HG02885 (cell line): ENCODE results near the gene TAAR8.
"Not testable (repeated sequence)": the region's sequence is repeated elsewhere in the genome, so short reads cannot be mapped to it uniquely, and the experiment has no call there.

Experiments
- ATAC-seq: cut with Tn5 transposase; IDR thresholded peaks from one replicate; pipeline ENCODE4 v1.9.1; 2021; ENCODE audit warnings: mild to moderate bottlenecking; ENCODE audit not compliant: unreplicated experiment, poor library complexity

TAAR8 gene, protein sequence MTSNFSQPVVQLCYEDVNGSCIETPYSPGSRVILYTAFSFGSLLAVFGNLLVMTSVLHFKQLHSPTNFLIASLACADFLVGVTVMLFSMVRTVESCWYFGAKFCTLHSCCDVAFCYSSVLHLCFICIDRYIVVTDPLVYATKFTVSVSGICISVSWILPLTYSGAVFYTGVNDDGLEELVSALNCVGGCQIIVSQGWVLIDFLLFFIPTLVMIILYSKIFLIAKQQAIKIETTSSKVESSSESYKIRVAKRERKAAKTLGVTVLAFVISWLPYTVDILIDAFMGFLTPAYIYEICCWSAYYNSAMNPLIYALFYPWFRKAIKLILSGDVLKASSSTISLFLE

DNA sequence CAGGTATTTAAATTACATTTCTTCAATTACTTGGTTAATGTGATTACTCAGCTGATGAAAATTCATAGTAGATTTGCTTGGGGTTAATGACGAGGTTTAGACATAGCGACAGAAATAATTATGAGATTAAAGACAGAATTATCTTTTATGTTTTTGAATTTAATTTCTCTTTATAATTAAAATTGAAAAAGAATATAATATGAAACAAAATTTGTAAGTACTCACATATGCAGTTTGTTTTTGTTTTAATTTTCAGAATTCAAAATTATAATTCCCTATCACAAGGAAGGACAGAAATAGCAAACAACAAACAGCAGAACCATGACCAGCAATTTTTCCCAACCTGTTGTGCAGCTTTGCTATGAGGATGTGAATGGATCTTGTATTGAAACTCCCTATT is at the start of gene TAAR8:
Gene TAAR8 (plus strand): TSS at position 301 of the 400 bp plus-strand sequence. CDS start 21 bp downstream, at position 322.
- ATAC-seq: no peak

GRCh38 chr6:132504757-132505156 is 47.7 kb upstream of the TAAR8 start:
- ATAC-seq: no peak

- ATAC-seq: peak; percentile 40
Measured at GRCh38 chr6:132505158-132505557, 47.3 kb upstream of the TAAR8 start.

- no peak for ATAC-seq
Measured at GRCh38 chr6:132506461-132506860, 46.0 kb upstream of the TAAR8 start.

GRCh38 chr6:132506869-132507808 is 45.3 kb upstream of the TAAR8 start:
- no peak for ATAC-seq

- peak; percentile 17 for ATAC-seq
Measured at GRCh38 chr6:132511210-132511830, 41.2 kb upstream of the TAAR8 start.

- ATAC-seq: no peak
Measured at GRCh38 chr6:132511831-132512220, 40.6 kb upstream of the TAAR8 start.

GRCh38 chr6:132512342-132512637 is 40.2 kb upstream of the TAAR8 start:
- no peak for ATAC-seq

DNA sequence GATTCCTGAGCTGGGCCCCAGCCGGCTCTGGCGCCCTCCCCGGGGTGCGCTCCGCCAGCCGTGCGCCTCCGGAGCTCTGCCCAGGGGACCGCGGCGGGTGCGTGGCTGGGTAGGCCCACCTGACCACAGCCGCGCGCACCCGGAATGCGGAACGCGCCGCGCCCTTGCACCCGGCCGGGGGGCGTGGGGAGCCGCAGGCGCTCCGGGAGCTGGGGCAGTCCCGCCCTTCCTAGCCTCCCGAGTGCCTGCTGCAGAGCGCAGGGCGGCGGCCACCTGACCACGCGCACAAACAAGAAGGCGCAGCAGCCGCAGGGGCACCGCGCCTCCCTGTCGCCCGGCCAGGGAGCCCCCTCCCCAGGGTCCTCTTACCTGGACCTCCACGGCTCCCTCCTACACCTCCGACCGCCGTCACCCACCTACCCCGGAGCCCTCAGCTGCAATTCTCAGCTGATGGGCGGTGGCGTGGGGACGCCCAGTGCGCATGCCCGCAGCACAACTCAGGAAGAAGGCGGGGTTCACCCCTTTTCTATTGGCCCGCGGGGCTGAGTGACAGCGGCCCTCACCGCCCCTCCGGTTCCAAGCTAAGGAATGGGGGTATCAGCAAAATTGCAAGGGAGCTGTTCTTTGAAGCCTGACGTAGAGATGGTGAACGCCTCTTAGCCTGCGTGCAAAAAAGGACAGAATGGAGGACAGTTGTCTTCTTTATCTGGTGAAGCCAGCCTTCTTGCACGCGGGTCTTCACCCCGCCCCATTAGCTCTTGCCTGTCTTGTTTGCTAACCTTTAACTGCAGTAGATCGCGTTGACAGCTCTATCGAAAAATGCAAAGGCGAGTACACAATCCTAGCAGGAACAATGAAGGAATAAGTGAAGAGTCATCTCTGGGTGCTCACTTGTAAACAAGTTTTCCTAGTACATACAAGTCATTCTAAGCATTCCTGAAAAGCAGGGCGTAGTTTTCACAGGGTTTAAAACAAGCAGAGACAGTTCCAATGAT is 39.5 kb upstream of the TAAR8 start, which contains the start of gene STX7:
Gene STX7 (minus strand): TSS at position 479 of the 995 bp plus-strand sequence. CDS start 9,586 bp downstream, outside the sequence.
- ATAC-seq: peak; percentile 89

DNA sequence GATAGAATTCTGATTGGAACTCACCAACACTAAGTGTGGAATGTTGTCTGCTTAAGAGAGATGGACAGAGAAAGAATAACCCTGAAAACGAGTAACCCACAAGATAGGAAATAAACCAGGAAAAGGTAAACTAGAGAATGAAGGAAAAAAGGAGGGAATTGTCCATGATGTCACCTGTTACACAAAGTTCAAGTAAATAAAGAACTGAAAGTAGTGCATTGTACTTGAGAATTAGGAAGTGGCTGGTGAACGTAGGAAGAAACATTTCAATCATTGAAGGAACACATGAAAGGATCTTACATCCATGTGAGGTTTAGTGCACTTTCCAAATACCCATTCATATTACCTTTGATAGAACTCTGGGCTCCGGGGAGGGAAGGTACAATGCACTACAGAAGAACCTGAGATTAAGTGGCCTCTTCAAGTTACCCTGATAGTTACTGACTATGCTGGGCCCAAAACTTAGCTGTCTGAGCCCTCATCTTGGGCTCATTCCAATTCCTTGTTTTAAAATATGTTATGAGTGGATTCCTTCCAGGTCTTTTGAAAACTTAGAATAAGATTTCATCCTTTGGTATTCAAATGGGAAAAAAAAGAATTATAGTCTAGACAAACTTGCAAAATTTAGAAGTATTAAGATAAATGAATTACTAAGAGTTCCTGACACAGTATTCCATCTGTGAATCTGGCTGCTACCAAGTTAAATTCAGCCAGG is 38.5 kb upstream of the TAAR8 start:
- ATAC-seq: no peak

DNA sequence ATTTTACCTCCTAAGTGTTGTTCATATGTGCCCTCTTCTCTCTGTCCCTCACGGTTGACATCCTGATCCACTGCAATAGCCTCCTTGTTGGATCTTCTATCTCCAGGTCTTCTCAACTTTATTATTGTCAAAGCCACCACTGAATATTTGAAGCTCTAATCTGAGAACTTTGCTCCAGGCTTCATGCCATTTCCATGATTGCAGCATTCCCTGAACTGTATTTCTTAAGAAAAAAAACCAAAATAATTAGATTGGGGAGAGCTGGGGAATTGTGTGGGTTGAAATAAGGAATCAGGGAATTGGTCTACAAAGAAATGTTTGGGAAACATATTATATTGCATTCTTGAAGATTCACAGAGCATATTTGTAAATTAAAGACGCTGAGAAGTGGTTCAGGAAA is 37.1 kb upstream of the TAAR8 start:
- no peak for ATAC-seq

DNA sequence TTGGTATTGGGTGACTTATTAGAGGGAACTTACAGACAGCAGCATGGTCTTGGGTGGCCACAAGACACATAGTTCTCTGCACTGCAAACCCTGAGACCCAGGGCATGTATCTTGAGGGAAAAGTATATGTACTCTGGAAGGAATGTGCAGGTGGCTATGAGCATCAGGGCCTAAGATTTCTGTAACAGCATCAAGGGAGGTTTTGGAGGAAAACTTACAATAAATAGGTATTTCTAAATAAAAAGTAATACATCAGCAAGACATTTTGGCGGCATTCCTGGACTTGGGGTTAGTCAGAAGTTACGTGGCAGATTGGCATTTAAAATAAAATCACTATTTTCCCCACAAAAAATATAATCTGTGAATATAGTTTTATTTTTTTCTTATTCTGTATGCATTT is 31.5 kb upstream of the TAAR8 start:
- ATAC-seq: no peak

- ATAC-seq: no peak
Measured at GRCh38 chr6:132524646-132525045, 27.8 kb upstream of the TAAR8 start.

- ATAC-seq: no peak
Measured at GRCh38 chr6:132525866-132526265, 26.6 kb upstream of the TAAR8 start.

DNA sequence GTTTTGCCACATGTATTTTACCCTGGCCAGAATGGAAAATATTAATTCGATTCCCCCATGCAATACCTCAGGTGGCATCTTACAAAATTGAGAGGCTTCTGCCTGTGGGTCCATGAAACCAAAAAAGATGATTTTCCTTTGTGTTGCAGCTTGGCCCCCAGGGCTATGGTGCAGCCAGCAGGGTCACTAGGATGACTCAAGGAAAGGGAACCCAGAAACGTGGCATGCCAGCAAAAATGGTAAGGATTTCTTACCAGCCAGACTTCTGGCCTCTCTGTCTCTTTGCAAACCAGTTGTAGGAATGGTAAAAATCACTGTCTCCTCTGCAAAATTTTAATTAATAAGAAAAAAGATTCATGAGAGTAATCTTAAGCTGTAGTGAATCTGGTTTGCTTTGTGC is 26.0 kb upstream of the TAAR8 start:
- no peak for ATAC-seq

- ATAC-seq: no peak
Measured at GRCh38 chr6:132527791-132528190, 24.7 kb upstream of the TAAR8 start.

GRCh38 chr6:132530293-132530974 is 22.0 kb upstream of the TAAR8 start:
- ATAC-seq: peak; percentile 91

GRCh38 chr6:132534546-132534945 is 17.9 kb upstream of the TAAR8 start:
- ATAC-seq: not testable (repeated sequence)

- no peak for ATAC-seq
Measured at GRCh38 chr6:132537145-132537544, 15.3 kb upstream of the TAAR8 start.
